AG09309 (cell line): ENCODE results near the gene JAK2.

ENCODE experiments used
- DNase-seq: peaks from one replicate; pipeline ENCODE4 v3.0.0-alpha.2; 2010; ENCODE audit warnings: low read depth
- H3K4me3 ChIP-seq: 2 replicates; pipeline ENCODE4 v1.5.1; 2011; ENCODE audit warnings: mild to moderate bottlenecking, low read depth, low read length, moderate library complexity; ENCODE audit not compliant: control insufficient read depth
- CTCF ChIP-seq: IDR thresholded peaks from 2 replicates; pipeline ENCODE4 v1.5.1; 2011; ENCODE audit warnings: mild to moderate bottlenecking, low read depth, low read length, inconsistent platforms; ENCODE audit not compliant: insufficient read depth, control insufficient read depth; ENCODE audit errors: missing control alignments

The JAK2 gene

GRCh38 chr9:4986783-4987182, 1.7 kb downstream of the JAK2 start:
- H3K4me3 ChIP-seq: peak overlapping the region; percentile 76; the same call in 1 of the 2 replicates
- no peak for TF ChIP-seq CTCF
- no peak for DNase-seq

- TF ChIP-seq CTCF: peak; percentile 75
- H3K4me3 ChIP-seq: no peak overlapping the region
- DNase-seq: no peak
These were observed 2.9 kb downstream of the JAK2 start for GRCh38 chr9:4987961-4988421.

GRCh38 chr9:4992872-4993271, 7.8 kb downstream of the JAK2 start:
- no peak for TF ChIP-seq CTCF
- DNase-seq: no peak
- no peak overlapping the region for H3K4me3 ChIP-seq

GRCh38 chr9:4994166-4994890, 9.3 kb downstream of the JAK2 start:
- TF ChIP-seq CTCF: no peak

GRCh38 chr9:4997196-4997595, 12.1 kb downstream of the JAK2 start:
- DNase-seq: no peak
- no peak for TF ChIP-seq CTCF
- H3K4me3 ChIP-seq: no peak overlapping the region

More at GRCh38 chr9:4994166-4994890, 9.3 kb downstream of the JAK2 start:
- H3K4me3 ChIP-seq: no peak overlapping the region
- no peak for DNase-seq

GRCh38 chr9:4997631-4998030, 12.6 kb downstream of the JAK2 start:
- H3K4me3 ChIP-seq: no peak overlapping the region
- DNase-seq: no peak
- TF ChIP-seq CTCF: no peak
